Vagina (tissue), 2 donors: ENCODE measurements around the gene RIPOR1.
A peak's percentile ranks its signal among the peaks of the same experiment; 100 is the strongest.

Experiments
- POLR2A ChIP-seq, 2 donors: fragments of 450-650 bp; IDR thresholded peaks; one replicate each; pipeline ENCODE4 v1.6.1; 2017; ENCODE audit warnings: antibody characterized with exemption in 2 of 2, mild to moderate bottlenecking in 2 of 2, moderate library complexity in 2 of 2
- POLR2AphosphoS5 ChIP-seq, 2 donors: sonication (generic); formaldehyde crosslinking; IDR thresholded peaks; one replicate each; pipeline ENCODE4 v1.9.0; 2017; ENCODE audit warnings: antibody characterized with exemption in 2 of 2, mild to moderate bottlenecking in 2 of 2, low read depth in 1 of 2; ENCODE audit not compliant: insufficient read depth in 1 of 2
- TF ChIP-seq, protein P1 (sequence below), 3 experiments: fragments of 450-650 bp in 2 of 3; fragments of 200-600 bp in 1 of 3; sonication (generic) in 1 of 3; IDR thresholded peaks; one replicate each; pipeline ENCODE4 v1.5.1; 2017 to 2019; ENCODE audit warnings: antibody characterized with exemption in 3 of 3, mild to moderate bottlenecking in 2 of 3, moderate library complexity in 2 of 3

DNA sequence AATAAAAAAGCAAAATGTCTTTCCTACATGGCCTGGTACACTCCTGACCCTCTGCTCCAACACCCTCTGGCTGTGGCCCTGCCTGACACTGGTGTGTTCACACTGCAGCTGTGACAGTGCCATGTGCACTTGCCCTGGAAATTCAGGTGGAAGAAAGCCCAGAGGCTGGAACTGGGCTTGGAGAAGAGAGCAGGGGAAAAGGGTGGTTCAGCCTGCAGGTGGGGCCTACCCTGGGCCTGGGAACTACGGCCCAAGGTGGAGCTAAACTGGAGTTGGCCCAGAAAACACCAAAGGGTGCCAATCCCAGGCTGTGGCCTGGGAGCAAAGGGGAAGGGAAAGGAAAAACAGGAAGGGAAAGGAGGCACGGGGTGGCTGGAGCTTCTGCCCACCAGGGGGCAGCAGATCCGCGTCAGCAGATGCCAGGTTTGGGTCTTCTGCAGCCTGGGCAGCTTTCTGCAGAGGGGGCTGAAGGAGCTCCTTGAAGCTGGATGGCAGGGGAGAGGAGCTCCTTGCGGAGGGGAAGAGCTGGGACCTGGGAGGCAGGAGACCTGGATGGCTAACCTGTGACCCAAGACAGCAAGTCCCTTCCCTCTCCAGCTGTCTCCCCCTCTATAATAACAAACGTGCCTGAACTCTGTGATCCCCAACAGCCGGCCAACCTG is 18.3 kb downstream of the RIPOR1 start:
- TF ChIP-seq, protein P1, sequence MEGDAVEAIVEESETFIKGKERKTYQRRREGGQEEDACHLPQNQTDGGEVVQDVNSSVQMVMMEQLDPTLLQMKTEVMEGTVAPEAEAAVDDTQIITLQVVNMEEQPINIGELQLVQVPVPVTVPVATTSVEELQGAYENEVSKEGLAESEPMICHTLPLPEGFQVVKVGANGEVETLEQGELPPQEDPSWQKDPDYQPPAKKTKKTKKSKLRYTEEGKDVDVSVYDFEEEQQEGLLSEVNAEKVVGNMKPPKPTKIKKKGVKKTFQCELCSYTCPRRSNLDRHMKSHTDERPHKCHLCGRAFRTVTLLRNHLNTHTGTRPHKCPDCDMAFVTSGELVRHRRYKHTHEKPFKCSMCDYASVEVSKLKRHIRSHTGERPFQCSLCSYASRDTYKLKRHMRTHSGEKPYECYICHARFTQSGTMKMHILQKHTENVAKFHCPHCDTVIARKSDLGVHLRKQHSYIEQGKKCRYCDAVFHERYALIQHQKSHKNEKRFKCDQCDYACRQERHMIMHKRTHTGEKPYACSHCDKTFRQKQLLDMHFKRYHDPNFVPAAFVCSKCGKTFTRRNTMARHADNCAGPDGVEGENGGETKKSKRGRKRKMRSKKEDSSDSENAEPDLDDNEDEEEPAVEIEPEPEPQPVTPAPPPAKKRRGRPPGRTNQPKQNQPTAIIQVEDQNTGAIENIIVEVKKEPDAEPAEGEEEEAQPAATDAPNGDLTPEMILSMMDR (IDR thresholded peaks at IDR 0.05) = peak; percentile 67 to 84 (median 76)
- TF ChIP-seq POLR2A (IDR thresholded peaks at IDR 0.05) (no peak), POLR2AphosphoS5 (IDR thresholded peaks at IDR 0.05; ENCODE audit: insufficient read depth in 1 of 2, low read depth in 1 of 2) (peak; percentile 44 to 69)
